CD14-positive monocyte (primary cell): ENCODE data around the gene CCDC33. TPM values are rescaled to one million over a fixed set of nuclear protein-coding genes. Genes with fewer than 3 reads are reported as not detected.

Experiments used
- DNase-seq, 3 donors: peaks; one replicate each; pipeline ENCODE4 v3.0.0-alpha.2; 2011 to 2022
- H2AFZ ChIP-seq: 2 replicates; pipeline ENCODE4 v1.6.0; 2012; ENCODE audit warnings: mild to moderate bottlenecking, low read depth, low read length, inconsistent platforms; ENCODE audit not compliant: insufficient read depth, poor library complexity, severe bottlenecking
- H3K27ac ChIP-seq, 2 donors: 1 replicate in 1 of 2; 2 replicates in 1 of 2; pipeline ENCODE4 v1.5.1; 2012 to 2013; ENCODE audit warnings: low read length in 2 of 2, control low read depth in 1 of 2, inconsistent platforms in 1 of 2, low read depth in 1 of 2, mild to moderate bottlenecking in 1 of 2
- H3K27me3 ChIP-seq, 2 donors: one replicate each; pipeline versions ENCODE4 v1.6.0 to v1.6.1; 2011 to 2013; ENCODE audit warnings: low read length in 2 of 2; ENCODE audit not compliant: control insufficient read depth in 2 of 2, insufficient read depth in 2 of 2
- H3K36me3 ChIP-seq, 2 donors: replicated peaks in 1 of 2; 1 replicate in 1 of 2; 2 replicates in 1 of 2; pipeline versions ENCODE4 v1.5.1 to v1.6.1; 2012 to 2013; ENCODE audit warnings: low read length in 2 of 2, control low read depth in 1 of 2, inconsistent platforms in 1 of 2, mild to moderate bottlenecking in 1 of 2; ENCODE audit not compliant: insufficient read depth in 2 of 2, control insufficient read depth in 1 of 2
- H3K4me1 ChIP-seq, 2 donors: 1 replicate in 1 of 2; 2 replicates in 1 of 2; pipeline versions ENCODE4 v1.5.1 to v1.6.1; 2012 to 2013; ENCODE audit warnings: low read length in 2 of 2, control low read depth in 1 of 2, inconsistent platforms in 1 of 2, mild to moderate bottlenecking in 1 of 2, moderate library complexity in 1 of 2; ENCODE audit not compliant: insufficient read depth in 2 of 2, control insufficient read depth in 1 of 2
- H3K4me2 ChIP-seq: replicated peaks from 2 replicates; pipeline ENCODE3; 2012; ENCODE audit warnings: low read length, moderate library complexity, mild to moderate bottlenecking; ENCODE audit not compliant: poor library complexity, severe bottlenecking; ENCODE audit errors: extremely low read depth
- H3K4me3 ChIP-seq, 3 experiments: fragments of 200-600 bp in 1 of 3; sonication (generic) in 1 of 3; replicated peaks in 1 of 3; 1 replicate in 2 of 3; 2 replicates in 1 of 3; pipeline ENCODE4 v1.5.1; 2011 to 2013; ENCODE audit warnings: low read length in 3 of 3, mild to moderate bottlenecking in 3 of 3, control low read depth in 2 of 3, low read depth in 2 of 3, inconsistent platforms in 1 of 3, moderate library complexity in 1 of 3
- H3K79me2 ChIP-seq: 2 replicates; pipeline ENCODE4 v1.6.0; 2012; ENCODE audit warnings: mild to moderate bottlenecking, control low read depth, inconsistent platforms, low read length, moderate library complexity; ENCODE audit not compliant: insufficient read depth
- H3K9ac ChIP-seq: 2 replicates; pipeline ENCODE4 v1.6.0; 2017; ENCODE audit warnings: low read length, mild to moderate bottlenecking; ENCODE audit not compliant: insufficient read depth, poor library complexity, severe bottlenecking
- H3K9me3 ChIP-seq, 2 donors: replicated peaks in 1 of 2; 1 replicate in 1 of 2; 2 replicates in 1 of 2; pipeline versions ENCODE4 v1.5.1 to v1.6.1; 2012 to 2013; ENCODE audit warnings: low read length in 2 of 2, control low read depth in 1 of 2; ENCODE audit not compliant: control insufficient read depth in 1 of 2, insufficient read depth in 1 of 2
- H4K20me1 ChIP-seq: 2 replicates; pipeline ENCODE4 v1.6.0; 2012; ENCODE audit warnings: mild to moderate bottlenecking, low read length, control low read depth, moderate library complexity; ENCODE audit not compliant: insufficient read depth
- H3K27ac Mint-ChIP-seq, 7 donors: one replicate each; pipeline ENCODE4 v1.8.0; 2020; ENCODE audit warnings: mild to moderate bottlenecking in 7 of 7, mixed read lengths in 7 of 7, moderate library complexity in 6 of 7, inconsistent platforms in 2 of 7
- H3K27me3 Mint-ChIP-seq, 3 donors: one replicate each; pipeline ENCODE4 v1.8.0; 2021 to 2022; ENCODE audit warnings: low read depth in 3 of 3, mild to moderate bottlenecking in 3 of 3, mixed read lengths in 3 of 3, moderate library complexity in 3 of 3, inconsistent platforms in 1 of 3
- H3K36me3 Mint-ChIP-seq, 2 donors: one replicate each; pipeline ENCODE4 v1.8.0; 2020; ENCODE audit warnings: mixed read lengths in 2 of 2, inconsistent platforms in 1 of 2, mild to moderate bottlenecking in 1 of 2
- H3K4me1 Mint-ChIP-seq: one replicate; pipeline ENCODE4 v1.8.0; 2020; ENCODE audit warnings: mild to moderate bottlenecking, mixed read lengths
- H3K4me3 Mint-ChIP-seq, 2 donors: one replicate each; pipeline ENCODE4 v1.8.0; 2020; ENCODE audit warnings: mild to moderate bottlenecking in 2 of 2, mixed read lengths in 2 of 2, moderate library complexity in 1 of 2
- H3K9me3 Mint-ChIP-seq, 7 donors: one replicate each; pipeline ENCODE4 v1.8.0; 2020 to 2022; ENCODE audit warnings: mixed read lengths in 7 of 7, mild to moderate bottlenecking in 6 of 7, moderate library complexity in 6 of 7, inconsistent platforms in 2 of 7
- WGBS: methylation state at CpG from one replicate; pipeline ENCODE4 v1.1.5; 2013; ENCODE audit warnings: missing lambda C conversion rate; ENCODE audit not compliant: insufficient coverage; 5-methylcytosine and 5-hydroxymethylcytosine counted together
- intact Hi-C, 2 donors: fragments of 100-400 bp; cut with micrococcal nuclease; formaldehyde crosslinking; loops; one replicate each; pipeline versions ENCODE4 v1.15.0 to v1.15.1; 2023
- polyA plus RNA-seq, 3 donors: library from polyadenylated mRNA; depleted of rRNA in 1 of 3; unstranded in 2 of 3; stranded (reverse) in 1 of 3; fragments of 300-500 nt in 2 of 3; fragments of >200 nt in 1 of 3; fragmentation: Illumina TruSeq in 2 of 3; gene quantifications; 1 replicate in 2 of 3; 2 replicates in 1 of 3; pipeline ENCODE4 v1.2.3, GENCODE V29; 2012 to 2021
- TF ChIP-seq, protein P1 (sequence below): fragments of 200-600 bp; IDR thresholded peaks from one replicate; pipeline ENCODE4 v1.8.0; 2022; ENCODE audit warnings: antibody characterized with exemption, mild to moderate bottlenecking

Gene CCDC33
- polyA plus RNA-seq, 3 donors, result not detected

DNA sequence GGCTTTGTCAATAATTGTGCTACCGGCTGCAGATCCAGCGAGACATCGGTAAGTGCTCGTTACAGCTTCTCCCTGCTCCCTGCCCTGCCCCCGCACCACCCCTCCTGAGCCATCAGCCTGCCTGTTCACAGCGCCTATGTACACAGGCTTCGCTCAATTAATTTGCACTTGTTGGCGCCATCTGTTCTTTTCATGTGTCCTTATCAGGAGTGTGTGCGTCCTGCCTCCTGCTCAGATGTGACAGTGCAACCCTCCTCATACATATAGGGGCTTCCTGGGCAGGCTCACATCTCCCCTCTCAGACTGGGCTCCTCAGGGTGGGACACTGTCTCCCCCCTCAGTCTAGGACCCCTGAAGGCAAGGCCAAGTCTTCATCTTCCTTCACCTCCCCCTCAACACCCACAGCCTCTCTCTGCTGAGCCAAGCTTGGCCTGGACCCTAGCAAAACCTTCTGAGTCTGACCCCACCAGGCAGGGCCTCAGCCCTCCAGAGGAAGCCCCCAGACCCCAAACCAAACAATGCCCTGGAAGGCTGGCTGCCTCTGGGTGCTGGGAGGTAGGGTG is 76.4 kb downstream of the CCDC33 start:
- H3K27ac Mint-ChIP-seq, result peak overlapping the region in 1 of 7 donors; percentile 15
- H2AFZ ChIP-seq, result no peak overlapping the region
- 98% methylated on average over 8 of the region's 9 CpGs for WGBS

DNA sequence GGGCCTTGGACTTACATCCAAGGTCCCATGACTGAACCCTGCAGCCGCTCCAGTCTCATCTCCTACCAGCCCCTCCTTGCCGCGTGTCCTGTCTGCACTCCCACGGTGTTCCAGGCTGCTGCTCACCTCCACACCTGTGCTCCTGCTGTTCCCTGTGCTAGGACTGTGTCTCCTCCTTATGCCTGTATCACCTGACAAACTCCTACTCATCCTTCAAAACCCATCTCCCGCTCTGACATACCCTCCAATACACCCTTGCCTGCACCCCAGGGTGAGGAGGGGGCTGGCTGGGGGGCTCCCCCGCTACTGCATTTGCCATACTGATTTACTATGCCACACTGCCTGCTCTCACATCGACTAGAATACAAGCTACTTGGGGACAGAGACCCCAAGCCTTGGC is 77.8 kb downstream of the CCDC33 start:
- WGBS, result 98% methylated on average over 5 of the region's 7 CpGs
- TF ChIP-seq, protein P1, sequence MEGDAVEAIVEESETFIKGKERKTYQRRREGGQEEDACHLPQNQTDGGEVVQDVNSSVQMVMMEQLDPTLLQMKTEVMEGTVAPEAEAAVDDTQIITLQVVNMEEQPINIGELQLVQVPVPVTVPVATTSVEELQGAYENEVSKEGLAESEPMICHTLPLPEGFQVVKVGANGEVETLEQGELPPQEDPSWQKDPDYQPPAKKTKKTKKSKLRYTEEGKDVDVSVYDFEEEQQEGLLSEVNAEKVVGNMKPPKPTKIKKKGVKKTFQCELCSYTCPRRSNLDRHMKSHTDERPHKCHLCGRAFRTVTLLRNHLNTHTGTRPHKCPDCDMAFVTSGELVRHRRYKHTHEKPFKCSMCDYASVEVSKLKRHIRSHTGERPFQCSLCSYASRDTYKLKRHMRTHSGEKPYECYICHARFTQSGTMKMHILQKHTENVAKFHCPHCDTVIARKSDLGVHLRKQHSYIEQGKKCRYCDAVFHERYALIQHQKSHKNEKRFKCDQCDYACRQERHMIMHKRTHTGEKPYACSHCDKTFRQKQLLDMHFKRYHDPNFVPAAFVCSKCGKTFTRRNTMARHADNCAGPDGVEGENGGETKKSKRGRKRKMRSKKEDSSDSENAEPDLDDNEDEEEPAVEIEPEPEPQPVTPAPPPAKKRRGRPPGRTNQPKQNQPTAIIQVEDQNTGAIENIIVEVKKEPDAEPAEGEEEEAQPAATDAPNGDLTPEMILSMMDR, result no peak
- H3K79me2 ChIP-seq, result no peaks in the 10 kb centered on the region
- H3K36me3 ChIP-seq, result no peaks in the 10 kb centered on the region
- H3K9ac ChIP-seq, result no peak overlapping the region
- no peak overlapping the region for H2AFZ ChIP-seq
- no peak overlapping the region for H3K4me3 Mint-ChIP-seq
- peaks cover 0 to 7% of the 10 kb centered on the region in 2 donors for H3K4me1 ChIP-seq
- H3K27ac ChIP-seq, result no peak overlapping the region
- no peak overlapping the region for H3K27ac Mint-ChIP-seq
- H4K20me1 ChIP-seq, result no peaks in the 10 kb centered on the region
- no peaks in the 10 kb centered on the region for H3K36me3 Mint-ChIP-seq
- H3K9me3 ChIP-seq, result no peaks in the 10 kb centered on the region
- H3K4me2 ChIP-seq, result no peak overlapping the region
- H3K9me3 Mint-ChIP-seq, result no peaks in the 10 kb centered on the region
- no peaks in the 10 kb centered on the region for H3K27me3 ChIP-seq
- H3K4me3 ChIP-seq, result no peak overlapping the region
- peaks cover 6 to 21% (median 10%) of the 10 kb centered on the region in 3 donors for H3K27me3 Mint-ChIP-seq
- no peak for DNase-seq
- intact Hi-C loops, result no loop called here
- H3K4me1 Mint-ChIP-seq, result peaks cover 5% of the 10 kb centered on the region

More for the DNA sequence above, 76.4 kb downstream of the CCDC33 start:
- H4K20me1 ChIP-seq, result no peaks in the 10 kb centered on the region
- H3K4me1 ChIP-seq, result no peaks in the 10 kb centered on the region
- H3K4me3 Mint-ChIP-seq, result no peak overlapping the region
- no peaks in the 10 kb centered on the region for H3K9me3 ChIP-seq
- H3K4me3 ChIP-seq, result no peak overlapping the region
- no peak for DNase-seq
- H3K36me3 Mint-ChIP-seq, result no peaks in the 10 kb centered on the region
- H3K27ac ChIP-seq, result no peak overlapping the region
- H3K27me3 ChIP-seq, result peaks cover 0 to 5% of the 10 kb centered on the region in 2 donors
- TF ChIP-seq, protein P1, result no peak
- intact Hi-C loops, result no loop called here
- no peaks in the 10 kb centered on the region for H3K36me3 ChIP-seq
- no peak overlapping the region for H3K4me2 ChIP-seq
- peaks cover 3% of the 10 kb centered on the region for H3K4me1 Mint-ChIP-seq
- no peaks in the 10 kb centered on the region for H3K9me3 Mint-ChIP-seq
- H3K9ac ChIP-seq, result no peak overlapping the region
- H3K27me3 Mint-ChIP-seq, result peaks cover 9 to 29% (median 13%) of the 10 kb centered on the region in 3 donors
- no peaks in the 10 kb centered on the region for H3K79me2 ChIP-seq
